K562 (cell line): Measurements from ENCODE around the gene HFE. TPM values are rescaled to one million over a fixed set of nuclear protein-coding genes. Genes with fewer than 3 reads are reported as not detected.

Experiments used
- CBFA2T2 ChIP-seq: fragments of 450-650 bp; conservative IDR thresholded peaks from 2 replicates; pipeline ENCODE4 v1.6.1; 2017; ENCODE audit warnings: mild to moderate bottlenecking
- CHD2 ChIP-seq: IDR thresholded peaks from 2 replicates; pipeline ENCODE4 v1.6.1; 2011; ENCODE audit warnings: low read depth, low read length
- E2F5 ChIP-seq: sonication (generic); formaldehyde crosslinking; IDR thresholded peaks from 2 replicates; pipeline ENCODE4 v1.8.0; 2022; ENCODE audit warnings: mild to moderate bottlenecking, missing genetic modification reagents
- FUS ChIP-seq: fragments of 200-400 bp; formaldehyde crosslinking; optimal IDR thresholded peaks from 2 replicates; pipeline ENCODE3; 2017; ENCODE audit warnings: low read depth, low read length
- HDAC2 ChIP-seq: fragments of 450-650 bp; IDR thresholded peaks from 2 replicates; pipeline ENCODE4 v1.6.1; 2016; ENCODE audit warnings: mild to moderate bottlenecking
- KDM5B ChIP-seq: fragments of 200-600 bp; sonication (generic); IDR thresholded peaks from 2 replicates; pipeline ENCODE4 v1.6.1; 2012; ENCODE audit warnings: low read depth, mild to moderate bottlenecking, moderate library complexity, low read length, control low read depth, inconsistent platforms; ENCODE audit not compliant: insufficient replicate concordance
- NCOA4 ChIP-seq: fragments of 450-650 bp; IDR thresholded peaks from 2 replicates; pipeline ENCODE4 v1.6.1; 2018; ENCODE audit warnings: mild to moderate bottlenecking; ENCODE audit not compliant: partially characterized antibody
- POLR2H ChIP-seq: IDR thresholded peaks from 2 replicates; pipeline ENCODE4 v1.6.1; 2016; ENCODE audit warnings: missing genetic modification characterization, low read depth, mild to moderate bottlenecking, control low read depth, missing compliant biosample characterization, moderate library complexity
- TCF3 ChIP-seq: sonication (generic); formaldehyde crosslinking; IDR thresholded peaks from 2 replicates; pipeline ENCODE4 v1.4.0; 2020; ENCODE audit warnings: mild to moderate bottlenecking, missing genetic modification reagents
- TEAD4 ChIP-seq, 2 experiments: sonication (generic) in 1 of 2; formaldehyde crosslinking in 1 of 2; IDR thresholded peaks; 2 replicates each; pipeline versions ENCODE4 v1.6.1 to v1.8.0; 2012 to 2022; ENCODE audit warnings: borderline replicate concordance in 1 of 2, inconsistent platforms in 1 of 2, low read length in 1 of 2, mild to moderate bottlenecking in 1 of 2, missing genetic modification reagents in 1 of 2
- ZNF253 ChIP-seq: fragments of 250-450 bp; sonication (Bioruptor Pico); conservative IDR thresholded peaks from 2 replicates; pipeline ENCODE4 v1.6.1; 2021; ENCODE audit warnings: mild to moderate bottlenecking
- ZNF696 ChIP-seq: fragments of 250-450 bp; sonication (Bioruptor Pico); conservative IDR thresholded peaks from 2 replicates; pipeline ENCODE4 v1.4.0; 2020; ENCODE audit warnings: mild to moderate bottlenecking, moderate library complexity
- polyA plus RNA-seq, 8 experiments: library from polyadenylated mRNA; depleted of rRNA in 4 of 8; stranded (reverse) in 5 of 8; unstranded in 3 of 8; fragments of >200 nt; fragmentation: Nextera tagmentation in 2 of 8; fragmentation: Illumina TruSeq in 1 of 8; extraction: Ambion mirVana in 2 of 8; extraction: Trizol in 1 of 8; gene quantifications; 2 replicates each; pipeline versions ENCODE4 v1.2.1 to v1.2.3, GENCODE V29; 2011 to 2014; ENCODE audit warnings: inconsistent platforms in 1 of 8, missing spikeins in 1 of 8
- total RNA-seq, 7 experiments: library from RNA; depleted of rRNA in 6 of 7; stranded (reverse); fragments of >200 nt in 6 of 7; fragmentation: Illumina TruSeq in 2 of 7; extraction: Trizol in 2 of 7; gene quantifications; 2 replicates each; pipeline versions ENCODE4 v1.2.1 to v1.2.3, GENCODE V29; 2011 to 2021; ENCODE audit warnings: low replicate concordance in 1 of 7

HFE gene
- total and polyA plus RNA-seq, 9 of the 15 experiments (the other 6 are each of a cell fraction or from before 2014, with no cell fraction given): 0.14 to 1.2 (median 0.76) TPM

- TF ChIP-seq TEAD4 (IDR thresholded peaks at IDR 0.05; ENCODE audit: low read length) (peak; percentile 80), TEAD4 (CRISPR knock-in tag; IDR thresholded peaks at IDR 0.05; ENCODE audit: borderline replicate concordance) (no peak), HDAC2 (peak; percentile 76), TCF3 (peak; percentile 82), NCOA4 (no peak), CBFA2T2 (peak; percentile 74), FUS (no peak), CHD2 (no peak), POLR2H (no peak), E2F5 (CRISPR knock-in tag) (no peak), ZNF253 (CRISPR knock-in tag) (no peak), KDM5B (no peak), ZNF696 (no peak)
Measured at GRCh38 chr6:26075063-26075717, 12.0 kb upstream of the HFE start (continued).
